H1 (cell line): ENCODE measurements around the gene ILKAP. TPM values are rescaled to one million over a fixed set of nuclear protein-coding genes. Genes with fewer than 3 reads are reported as not detected.

Experiments
- CTCF ChIA-PET: fragments of 300-600 bp; sonication (Branson Sonifier 250); formaldehyde crosslinking; loops from one replicate; lab custom pipeline; 2021; ENCODE audit not compliant: partially characterized antibody; lab: Charles Lee
- POLR2A ChIA-PET: fragments of 300-600 bp; sonication (Branson Sonifier 250); formaldehyde crosslinking; loops from one replicate; lab custom pipeline; 2021; ENCODE audit warnings: inconsistent platforms; ENCODE audit not compliant: partially characterized antibody; lab: Charles Lee
- DNase-seq, 2 experiments: peaks; one replicate each; pipeline versions ENCODE4 v3.0.0 to v3.0.0-alpha.2; 2010 to 2022; ENCODE audit warnings: low spot score in 2 of 2, low read depth in 1 of 2, mixed read lengths in 1 of 2
- FAIRE-seq: peaks from 2 replicates; lab custom pipeline; 2011; peaks lifted over from hg19 to GRCh38; lab: Jason Lieb, UNC
- H2AFZ ChIP-seq: 2 replicates; pipeline ENCODE4 v1.8.1; 2012; ENCODE audit warnings: low read length, inconsistent platforms
- H2AK5ac ChIP-seq: 2 replicates; pipeline ENCODE4 v1.6.1; 2013; ENCODE audit warnings: low read depth, low read length
- H2BK120ac ChIP-seq: replicated peaks from 2 replicates; pipeline ENCODE3; 2013; ENCODE audit warnings: low read depth, low read length, inconsistent platforms
- H2BK12ac ChIP-seq: 2 replicates; pipeline ENCODE4 v1.6.1; 2013; ENCODE audit warnings: low read depth, low read length
- H2BK15ac ChIP-seq: 2 replicates; pipeline ENCODE4 v1.6.1; 2013; ENCODE audit warnings: low read length
- H2BK20ac ChIP-seq: 2 replicates; pipeline ENCODE4 v1.6.1; 2013; ENCODE audit warnings: low read length
- H2BK5ac ChIP-seq: 2 replicates; pipeline ENCODE4 v1.6.1; 2013; ENCODE audit warnings: low read depth, low read length
- H3K14ac ChIP-seq: 2 replicates; pipeline ENCODE4 v1.6.1; 2013; ENCODE audit warnings: inconsistent platforms; ENCODE audit not compliant: insufficient read length
- H3K18ac ChIP-seq: 2 replicates; pipeline ENCODE4 v1.6.1; 2013; ENCODE audit warnings: low read length; ENCODE audit errors: extremely low read depth
- H3K23ac ChIP-seq: 2 replicates; pipeline ENCODE4 v1.6.1; 2013; ENCODE audit warnings: inconsistent platforms; ENCODE audit not compliant: insufficient read length
- H3K23me2 ChIP-seq: 2 replicates; pipeline ENCODE4 v1.6.1; 2013; ENCODE audit warnings: low read depth, low read length
- H3K27ac ChIP-seq: 2 replicates; pipeline ENCODE4 v1.6.1; 2011; ENCODE audit warnings: low read depth, low read length, inconsistent platforms
- H3K27me3 ChIP-seq, 4 experiments: replicated peaks in 1 of 4; 1 replicate in 1 of 4; 2 replicates in 3 of 4; pipeline versions ENCODE4 v1.6.1 to v1.8.1; 2011 to 2013; ENCODE audit warnings: low read length in 3 of 4, mild to moderate bottlenecking in 3 of 4, inconsistent platforms in 2 of 4, mixed read lengths in 2 of 4, moderate library complexity in 1 of 4; ENCODE audit not compliant: control insufficient read depth in 3 of 4, insufficient read depth in 3 of 4; ENCODE audit errors: extremely low read depth in 1 of 4
- H3K36me3 ChIP-seq, 4 experiments: 2 replicates each; pipeline versions ENCODE4 v1.6.1 to v1.8.1; 2011 to 2013; ENCODE audit warnings: mild to moderate bottlenecking in 4 of 4, low read length in 3 of 4, moderate library complexity in 2 of 4, control low read depth in 1 of 4, inconsistent platforms in 1 of 4; ENCODE audit not compliant: insufficient read depth in 4 of 4, control insufficient read depth in 2 of 4
- H3K4ac ChIP-seq: replicated peaks from 2 replicates; pipeline ENCODE3; 2013; ENCODE audit warnings: low read length, low read depth, mixed read lengths, inconsistent platforms; ENCODE audit not compliant: insufficient read length
- H3K4me1 ChIP-seq, 4 experiments: replicated peaks in 1 of 4; 1 replicate in 1 of 4; 2 replicates in 3 of 4; pipeline versions ENCODE4 v1.6.1 to v1.8.1; 2011 to 2013; ENCODE audit warnings: low read length in 3 of 4, inconsistent platforms in 2 of 4, mixed read lengths in 1 of 4; ENCODE audit not compliant: insufficient read depth in 4 of 4, control insufficient read depth in 3 of 4
- H3K4me2 ChIP-seq, 2 experiments: 2 replicates each; pipeline versions ENCODE4 v1.6.1 to v1.8.1; 2011 to 2013; ENCODE audit warnings: low read depth in 2 of 2, low read length in 2 of 2, control low read depth in 1 of 2, inconsistent platforms in 1 of 2, mild to moderate bottlenecking in 1 of 2; ENCODE audit not compliant: insufficient read depth in 1 of 2
- H3K4me3 ChIP-seq, 4 experiments: fragments of 200-600, 300-600 bp in 1 of 4; sonication (generic), shearing (Covaris generic), sonication (Bioruptor Twin) in 1 of 4; 2 replicates each; pipeline versions ENCODE4 v1.5.1 to v1.8.1; 2011 to 2016; ENCODE audit warnings: low read length in 4 of 4, low read depth in 3 of 4, control low read depth in 2 of 4, inconsistent platforms in 2 of 4, mild to moderate bottlenecking in 2 of 4, mixed read lengths in 1 of 4, moderate library complexity in 1 of 4; ENCODE audit not compliant: insufficient read depth in 2 of 4; ENCODE audit errors: extremely low read depth in 1 of 4
- H3K56ac ChIP-seq: replicated peaks from 2 replicates; pipeline ENCODE3; 2013; ENCODE audit warnings: low read depth, mild to moderate bottlenecking, mixed read lengths, low read length, inconsistent platforms; ENCODE audit not compliant: insufficient read length
- H3K79me1 ChIP-seq: 2 replicates; pipeline ENCODE4 v1.6.1; 2013; ENCODE audit warnings: low read depth, low read length, control low read depth
- H3K79me2 ChIP-seq, 2 experiments: 2 replicates each; pipeline versions ENCODE4 v1.6.1 to v1.8.1; 2012 to 2013; ENCODE audit warnings: low read length in 2 of 2, mild to moderate bottlenecking in 2 of 2, inconsistent platforms in 1 of 2; ENCODE audit not compliant: insufficient read depth in 2 of 2, control insufficient read depth in 1 of 2
- H3K9ac ChIP-seq, 4 experiments: replicated peaks in 1 of 4; 1 replicate in 1 of 4; 2 replicates in 3 of 4; pipeline versions ENCODE4 v1.6.1 to v1.8.1; 2011 to 2013; ENCODE audit warnings: low read depth in 3 of 4, low read length in 3 of 4, control low read depth in 2 of 4, mild to moderate bottlenecking in 2 of 4, moderate library complexity in 2 of 4, inconsistent platforms in 1 of 4; ENCODE audit errors: extremely low read depth in 1 of 4
- H3K9me3 ChIP-seq, 2 experiments: 2 replicates each; pipeline versions ENCODE4 v1.6.1 to v1.8.1; 2012 to 2013; ENCODE audit warnings: mild to moderate bottlenecking in 2 of 2, moderate library complexity in 2 of 2, control low read depth in 1 of 2, inconsistent platforms in 1 of 2, low read depth in 1 of 2, low read length in 1 of 2, mixed read lengths in 1 of 2; ENCODE audit not compliant: insufficient read depth in 2 of 2
- H4K20me1 ChIP-seq, 2 experiments: replicated peaks in 1 of 2; 2 replicates each; pipeline versions ENCODE3 to v1.8.1; 2011 to 2013; ENCODE audit warnings: inconsistent platforms in 2 of 2, low read length in 2 of 2, mild to moderate bottlenecking in 1 of 2; ENCODE audit not compliant: insufficient read depth in 2 of 2, control insufficient read depth in 1 of 2
- H4K5ac ChIP-seq: 2 replicates; pipeline ENCODE4 v1.6.1; 2013; ENCODE audit warnings: low read length, low read depth, mixed read lengths, inconsistent platforms; ENCODE audit not compliant: insufficient read length
- H4K8ac ChIP-seq: 2 replicates; pipeline ENCODE4 v1.8.0; 2013; ENCODE audit warnings: mild to moderate bottlenecking, moderate library complexity, low read length, inconsistent platforms; ENCODE audit not compliant: insufficient read depth; ENCODE audit errors: extremely low read depth
- H4K91ac ChIP-seq: replicated peaks from 2 replicates; pipeline ENCODE3; 2013; ENCODE audit warnings: low read length, mixed read lengths, inconsistent platforms; ENCODE audit not compliant: insufficient read length
- NRF1 ChIP-seq: IDR thresholded peaks from 2 replicates; pipeline ENCODE4 v1.6.1; 2011; ENCODE audit warnings: mild to moderate bottlenecking, low read depth, low read length, improper control_type of control experiment
- WGBS, 2 experiments: shearing (Covaris generic) in 1 of 2; methylation state at CpG; one replicate each; pipeline versions ENCODE4 v1.1.6 to v1.1.7; 2013 to 2015; ENCODE audit warnings: low lambda C conversion rate in 2 of 2, mixed read lengths in 2 of 2, inconsistent platforms in 1 of 2, low coverage in 1 of 2, missing lambda C conversion rate in 1 of 2; ENCODE audit not compliant: insufficient replicate concordance in 2 of 2, insufficient coverage in 1 of 2, insufficient read length in 1 of 2; ENCODE audit errors: extremely low coverage in 1 of 2, missing lambda C conversion rate in 1 of 2; 5-methylcytosine and 5-hydroxymethylcytosine counted together
- long read RNA-seq, 2 experiments: library from RNA in 1 of 2; library from capped mRNA in 1 of 2; stranded (forward); transcript quantifications; one replicate each; pipeline ENCODE4 v2.0.0, GENCODE V29; 2021; ENCODE audit warnings: inconsistent platforms in 1 of 2
- polyA minus RNA-seq, 3 experiments: library from RNA; depleted of rRNA, polyadenylated mRNA; stranded (reverse); fragments of >200 nt; gene quantifications; 1 replicate in 2 of 3; 2 replicates in 1 of 3; pipeline ENCODE4 v1.2.3, GENCODE V29; 2011
- polyA plus RNA-seq, 7 experiments: library from polyadenylated mRNA; depleted of rRNA in 3 of 7; stranded (reverse) in 5 of 7; unstranded in 2 of 7; fragments of >200 nt in 5 of 7; fragments of 200-250 nt in 2 of 7; gene quantifications; 1 replicate in 5 of 7; 2 replicates in 1 of 7; 4 replicates in 1 of 7; pipeline versions ENCODE4 v1.2.1 to v1.2.3, GENCODE V29; 2011 to 2013; ENCODE audit warnings: missing spikeins in 2 of 7, mixed read lengths in 2 of 7
- total RNA-seq: library from RNA; stranded (reverse); fragmentation: NEBNext Ultra II Directional; extraction: Animal tissue kit (Norgen Biotek cat#: 25700); gene quantifications from 2 replicates; pipeline ENCODE4 v1.2.1, GENCODE V29; 2021
- TF ChIP-seq, protein P1 (sequence below): IDR thresholded peaks from 2 replicates; pipeline ENCODE4 v1.6.1; 2012; ENCODE audit warnings: inconsistent platforms

The ILKAP gene, protein sequence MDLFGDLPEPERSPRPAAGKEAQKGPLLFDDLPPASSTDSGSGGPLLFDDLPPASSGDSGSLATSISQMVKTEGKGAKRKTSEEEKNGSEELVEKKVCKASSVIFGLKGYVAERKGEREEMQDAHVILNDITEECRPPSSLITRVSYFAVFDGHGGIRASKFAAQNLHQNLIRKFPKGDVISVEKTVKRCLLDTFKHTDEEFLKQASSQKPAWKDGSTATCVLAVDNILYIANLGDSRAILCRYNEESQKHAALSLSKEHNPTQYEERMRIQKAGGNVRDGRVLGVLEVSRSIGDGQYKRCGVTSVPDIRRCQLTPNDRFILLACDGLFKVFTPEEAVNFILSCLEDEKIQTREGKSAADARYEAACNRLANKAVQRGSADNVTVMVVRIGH
- total RNA-seq (30.4 and 33.8 TPM in 2 replicates), polyA plus RNA-seq (2011; rRNA removed) (23.5 and 29.4 TPM in 2 replicates), polyA minus RNA-seq (2011; rRNA and poly(A)+ RNA removed) (23.3 and 23.4 TPM in 2 replicates)
- polyA plus RNA-seq (2011; cell fraction: cytosol; rRNA removed) = 35.7 TPM
- 41.3 TPM for polyA plus RNA-seq (2011; cell fraction: nucleus; rRNA removed)
- polyA plus RNA-seq (2012, experiment 1 of 2) = 23.2 to 32.3 TPM (median 29.4 TPM) in 4 replicates
- polyA plus RNA-seq (2012, experiment 2 of 2) = 29.2 TPM
- 23.9 TPM for polyA plus RNA-seq (2013, experiment 1 of 2)
- polyA plus RNA-seq (2013, experiment 2 of 2) = 24.4 TPM
- 7.9 TPM for polyA minus RNA-seq (2011; cell fraction: cytosol; rRNA and poly(A)+ RNA removed)
- polyA minus RNA-seq (2011; cell fraction: nucleus; rRNA and poly(A)+ RNA removed) = 37.9 TPM
- long read RNA-seq, experiment 1, transcript ILKAP-201 (12 exons, 1,490 nt) = major isoform, 5 of 23 reads
- long read RNA-seq, experiment 1, partial matches to known transcripts = 12 of 23 reads
- long read RNA-seq, experiment 1, other reads (novel, unspliced or antisense) = 6 of 23 reads
- long read RNA-seq, experiment 2, partial matches to known transcripts = 0 of 2 reads
- long read RNA-seq, experiment 2, other reads (novel, unspliced or antisense) = 1 of 2 reads

DNA sequence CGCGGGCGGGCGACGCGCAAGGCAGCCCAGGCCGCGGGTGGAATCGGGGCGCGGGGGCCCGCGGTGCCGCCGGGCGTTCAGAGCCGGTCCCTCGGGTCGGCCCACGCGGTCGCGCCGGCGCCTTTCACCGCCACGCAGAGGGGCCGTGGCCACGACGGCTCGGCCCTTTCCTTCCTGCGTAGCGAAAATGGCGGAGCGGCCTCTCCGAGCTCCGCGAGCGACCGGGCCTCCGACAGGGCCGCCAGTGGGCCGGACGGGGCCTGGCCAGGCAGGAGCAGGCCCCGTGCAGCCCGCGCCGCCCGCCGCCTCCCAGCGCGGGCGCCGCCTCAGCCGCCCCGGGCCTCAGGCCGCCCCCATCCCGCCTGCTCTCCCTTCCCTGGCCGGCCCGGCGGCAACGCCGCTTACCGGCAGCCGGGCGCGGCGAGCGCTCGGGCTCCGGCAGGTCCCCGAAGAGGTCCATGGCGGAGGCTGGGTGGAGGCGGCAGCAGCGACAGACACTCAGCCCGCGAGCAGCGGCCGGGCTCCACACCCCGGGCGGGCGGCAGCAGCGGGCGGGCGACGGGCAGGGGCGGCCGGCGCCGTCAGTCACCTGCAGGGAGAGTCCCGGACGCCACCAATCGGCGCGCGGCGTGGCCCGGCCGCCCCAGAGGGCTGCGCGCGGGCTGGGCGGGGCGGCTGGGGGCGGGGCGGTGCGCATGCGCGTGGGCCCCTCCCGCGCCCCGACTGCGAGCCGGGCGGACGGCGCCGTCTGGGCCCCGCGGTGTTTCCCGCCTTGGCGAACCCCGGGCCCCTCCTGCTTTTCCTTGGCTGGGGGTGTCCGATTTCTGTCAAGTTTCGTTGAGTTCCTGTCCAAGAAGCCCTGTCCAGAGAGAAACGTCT lies at the start of gene ILKAP:
TSS of gene ILKAP (minus strand) at position 602 of the 879 bp plus-strand sequence. CDS start at position 460, 142 bp downstream.
- peak within 1 kb of the TSS; percentile 87 for H3K18ac ChIP-seq
- no peaks in the 10 kb centered on the region for H3K36me3 ChIP-seq
- no peak for FAIRE-seq
- no peak within 1 kb of the TSS for H2BK12ac ChIP-seq
- DNase-seq = peak; percentile 23 to 88
- H3K14ac ChIP-seq = no peak within 1 kb of the TSS
- CTCF ChIA-PET = interaction anchor here (1.3 to 2.7 kb wide), 3 partner anchors 12 to 74 kb away, joined by 3 to 7 read pairs (median 4); no protein-coding TSS in a partner anchor
- H3K4me3 ChIP-seq = peak within 1 kb of the TSS; percentile 65 to 94 (median 72)
- H3K27me3 ChIP-seq = peaks cover 0 to 6% (median 2%) of the 10 kb centered on the region in 4 experiments; a peak in 2 of 7 replicates
- peak within 1 kb of the TSS; percentile 59; the same call in 1 of the 2 replicates for H3K27ac ChIP-seq
- no peak within 1 kb of the TSS for H2AK5ac ChIP-seq
- H3K23ac ChIP-seq = no peak within 1 kb of the TSS
- H3K9ac ChIP-seq = peak within 1 kb of the TSS; percentile 67 to 93 (median 78); a peak in 6 of 7 replicates
- POLR2A ChIA-PET = interaction anchor here (1.0 to 1.8 kb wide), 6 partner anchors 14 to 85 kb away, joined by 3 to 8 read pairs (median 4); partner anchors contain the start of genes HES6 and PER2
- peaks cover 19 to 48% of the 10 kb centered on the region in 2 experiments for H3K79me2 ChIP-seq
- H2BK5ac ChIP-seq = no peak within 1 kb of the TSS; the same call in 1 of the 2 replicates
- no peak within 1 kb of the TSS for H2BK20ac ChIP-seq
- peak within 1 kb of the TSS; percentile 95 for H2AFZ ChIP-seq
- no peak within 1 kb of the TSS for H3K4ac ChIP-seq
- no peak within 1 kb of the TSS for H2BK120ac ChIP-seq
- peak within 1 kb of the TSS; percentile 5 for H3K56ac ChIP-seq
- H2BK15ac ChIP-seq = peak within 1 kb of the TSS; percentile 81; the same call in 1 of the 2 replicates
- peak within 1 kb of the TSS; percentile 92 to 97 for H3K4me2 ChIP-seq
- H3K79me1 ChIP-seq = peaks cover 4% of the 10 kb centered on the region; the same call in 1 of the 2 replicates
- peaks cover 7 to 12% of the 10 kb centered on the region in 2 experiments for H4K20me1 ChIP-seq
- H4K8ac ChIP-seq = peak within 1 kb of the TSS; percentile 93
- peaks cover 8% of the 10 kb centered on the region; the same call in 1 of the 2 replicates for H3K23me2 ChIP-seq
- no peaks in the 10 kb centered on the region for H3K9me3 ChIP-seq
- H4K5ac ChIP-seq = peak within 1 kb of the TSS; percentile 78
- WGBS, 2 experiments = 3% methylated on average over 18 of the region's 126 CpGs; no CpG with 5 or more reads in 1 of the 2 experiments
- peak within 1 kb of the TSS; percentile 22 for H4K91ac ChIP-seq
- H3K4me1 ChIP-seq = peaks cover 2 to 7% (median 4%) of the 10 kb centered on the region in 4 experiments; a peak in 5 of 7 replicates
- TF ChIP-seq, protein P1, sequence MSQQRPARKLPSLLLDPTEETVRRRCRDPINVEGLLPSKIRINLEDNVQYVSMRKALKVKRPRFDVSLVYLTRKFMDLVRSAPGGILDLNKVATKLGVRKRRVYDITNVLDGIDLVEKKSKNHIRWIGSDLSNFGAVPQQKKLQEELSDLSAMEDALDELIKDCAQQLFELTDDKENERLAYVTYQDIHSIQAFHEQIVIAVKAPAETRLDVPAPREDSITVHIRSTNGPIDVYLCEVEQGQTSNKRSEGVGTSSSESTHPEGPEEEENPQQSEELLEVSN = peak; percentile 94
- TF ChIP-seq NRF1 = peak; percentile 62
